Pons (tissue), 1 donor: ENCODE results near the gene CACNA1S.

Experiments used
- DNase-seq: peaks from one replicate; pipeline ENCODE4 v3.0.0-alpha.2; 2016; ENCODE audit warnings: low spot score

Gene CACNA1S

GRCh38 chr1:201011616-201012015 lies 100.6 kb downstream of the CACNA1S start:
- no peak for DNase-seq

DNA sequence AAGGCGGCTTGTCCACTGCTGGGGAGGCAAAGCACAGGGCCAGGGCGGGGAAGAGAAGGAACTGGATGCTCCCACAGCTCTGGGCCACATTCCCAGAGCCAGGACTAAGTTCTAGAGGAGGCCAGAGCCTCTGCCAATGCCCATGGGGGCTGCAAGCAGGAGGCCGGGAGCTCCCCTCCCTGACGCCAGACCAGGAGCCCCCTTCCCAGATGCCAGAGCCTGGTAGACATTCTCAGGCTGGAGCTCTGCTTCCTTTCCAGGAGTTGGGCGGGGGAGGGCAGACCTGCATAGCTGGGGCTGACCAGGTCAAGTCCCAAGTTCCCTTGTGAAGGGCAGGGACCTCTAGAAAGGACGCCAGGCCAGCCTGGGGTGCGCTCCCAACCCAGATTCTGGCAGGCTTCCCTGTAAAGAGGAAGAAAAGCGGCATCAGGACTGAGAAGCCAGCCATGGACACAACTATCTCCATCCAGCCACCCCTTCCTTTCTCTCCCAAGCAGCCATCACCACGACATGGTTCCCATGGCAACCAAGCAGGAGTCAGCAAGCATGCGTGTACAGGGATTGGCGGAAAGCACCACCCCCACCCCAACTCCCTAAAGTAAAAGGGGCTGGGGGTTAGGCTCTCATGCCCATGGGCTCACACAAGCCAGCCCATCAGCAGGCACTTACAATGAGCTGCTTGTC lies 102.1 kb downstream of the CACNA1S start:
- peak; percentile 39 for DNase-seq

- no peak for DNase-seq
Measured at GRCh38 chr1:201008666-201009360, 103.4 kb downstream of the CACNA1S start.

DNA sequence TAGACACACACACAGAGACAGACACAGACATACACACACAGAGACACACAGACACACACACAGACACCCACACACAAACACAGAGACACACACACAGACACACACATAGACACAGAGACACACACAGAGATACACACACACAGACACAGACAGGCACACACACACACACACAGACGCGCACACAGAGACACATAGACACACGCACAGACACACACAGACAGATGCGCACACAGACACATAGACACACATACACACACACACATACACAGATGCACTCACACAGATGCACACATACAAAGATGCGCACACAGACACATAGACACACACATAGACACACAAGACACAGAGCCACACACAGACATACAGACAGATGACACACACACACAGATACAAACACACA lies 104.7 kb downstream of the CACNA1S start:
- DNase-seq = no peak

DNA sequence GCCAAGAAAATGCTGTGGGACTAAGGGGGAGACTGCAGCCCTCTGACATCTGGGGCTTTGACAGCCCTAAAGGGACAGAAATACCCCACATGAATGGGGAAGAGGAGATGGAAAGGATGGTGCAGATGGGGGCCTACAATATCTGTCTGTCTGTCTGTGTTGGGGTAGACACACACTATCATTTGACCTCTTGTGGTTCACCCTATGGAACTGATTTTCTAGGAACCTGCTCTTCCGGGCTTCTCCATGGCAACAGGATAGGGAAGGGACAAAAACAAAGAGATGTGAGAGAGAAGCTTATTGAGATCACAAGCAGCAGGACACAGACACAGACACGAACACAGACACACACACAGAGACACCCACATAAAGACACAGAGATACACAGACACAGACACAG lies 105.8 kb downstream of the CACNA1S start:
- DNase-seq = no peak

DNA sequence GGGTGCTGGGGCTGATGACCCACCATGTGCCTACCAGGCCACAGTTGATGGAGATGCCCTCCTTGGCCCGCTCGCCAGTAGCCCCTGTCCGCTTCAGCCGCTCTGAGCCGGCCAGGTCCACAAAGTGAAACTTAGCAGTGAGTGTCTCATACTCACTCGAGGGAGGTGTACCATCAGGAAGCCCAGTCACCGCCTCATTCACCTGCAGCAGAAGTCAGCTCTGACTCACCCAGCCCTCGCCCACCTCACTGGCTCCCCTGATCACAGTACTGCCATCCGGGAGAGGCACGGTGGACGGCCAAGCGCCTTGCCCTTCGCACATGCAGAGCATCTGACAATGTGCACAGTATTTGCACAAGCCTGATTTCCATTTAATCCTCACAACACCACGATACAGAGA lies 107.5 kb downstream of the CACNA1S start:
- DNase-seq = no peak

DNA sequence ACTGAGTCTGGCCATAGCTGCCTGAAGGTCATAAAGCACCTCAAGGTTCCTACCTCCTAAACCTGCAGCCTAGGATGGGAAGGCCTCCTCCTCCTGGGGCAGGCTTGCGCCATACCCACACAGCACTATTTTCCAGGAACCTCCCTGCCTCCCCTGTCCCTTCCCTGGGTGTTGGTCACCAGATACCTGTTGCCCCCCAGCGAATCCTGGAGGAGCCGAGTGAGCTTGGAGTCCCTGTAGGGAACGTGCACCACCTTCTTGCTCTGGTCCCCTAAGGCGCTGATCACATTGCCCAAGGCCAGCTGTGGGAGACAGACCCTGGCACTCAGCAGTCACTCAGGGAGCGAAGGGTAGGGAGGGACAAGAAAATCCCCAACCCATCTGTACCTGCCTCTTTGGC lies 108.1 kb downstream of the CACNA1S start:
- no peak for DNase-seq

GRCh38 chr1:201002510-201002909 lies 109.7 kb downstream of the CACNA1S start:
- no peak for DNase-seq

- DNase-seq = no peak
Measured at GRCh38 chr1:201001962-201002361, 110.3 kb downstream of the CACNA1S start.

- no peak for DNase-seq
Measured at GRCh38 chr1:201000391-201000790, 111.8 kb downstream of the CACNA1S start.

DNA sequence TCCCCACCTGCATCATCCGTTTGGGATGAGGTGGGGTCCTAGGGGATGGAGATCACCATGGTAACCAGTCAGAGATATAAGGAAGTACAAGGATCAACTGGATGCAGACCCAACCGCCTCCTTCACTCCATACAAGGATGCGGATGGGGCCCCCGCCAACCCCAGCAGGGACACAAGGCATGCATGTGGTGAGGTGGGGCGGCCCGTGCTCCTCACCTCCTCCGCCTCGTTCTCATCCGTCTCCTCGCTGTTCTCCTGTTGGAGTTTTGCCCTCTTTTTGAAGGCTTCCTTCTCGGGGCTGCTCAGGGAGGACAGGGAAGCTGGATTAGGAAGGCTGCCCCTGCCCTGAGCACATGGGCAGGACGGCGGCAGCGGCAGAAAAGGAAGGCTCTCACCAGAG lies 112.6 kb downstream of the CACNA1S start:
- no peak for DNase-seq

- DNase-seq = no peak
Measured at GRCh38 chr1:200998323-200998722, 113.9 kb downstream of the CACNA1S start.

DNA sequence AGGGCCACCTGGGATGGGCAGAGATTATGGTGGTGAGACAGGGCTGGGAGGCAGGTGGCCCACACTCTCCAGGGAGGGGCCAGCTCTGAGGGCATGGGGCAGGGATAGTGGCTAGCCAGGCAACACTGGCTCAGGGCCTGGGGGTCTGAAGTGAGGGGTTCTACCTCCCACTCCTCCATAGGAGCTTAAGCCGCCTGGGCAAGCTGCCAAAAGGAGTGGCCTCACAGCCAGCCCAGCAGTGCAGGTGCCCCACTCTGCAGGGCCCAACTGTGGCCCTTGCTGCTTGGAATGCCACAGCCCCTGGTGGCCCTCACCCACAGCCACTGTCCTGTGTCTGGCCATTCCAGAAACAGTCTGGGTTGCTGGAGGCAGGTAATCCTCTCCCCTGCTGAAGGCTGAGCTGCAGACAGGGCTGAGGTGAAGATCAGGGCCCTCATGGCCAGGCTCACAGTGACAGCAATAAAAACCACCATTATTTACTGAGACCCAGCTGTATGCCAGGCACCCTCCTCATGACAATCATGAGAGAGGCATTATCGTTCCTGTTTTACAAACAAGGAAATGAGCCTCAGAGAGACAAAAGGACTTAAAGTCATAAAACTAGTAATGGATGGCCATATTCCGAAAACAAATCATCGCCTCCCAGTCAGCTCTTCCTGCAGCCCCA lies 119.7 kb downstream of the CACNA1S start:
- DNase-seq = no peak

GRCh38 chr1:200991097-200991614 lies 121.1 kb downstream of the CACNA1S start:
- DNase-seq = peak; percentile 19

- no peak for DNase-seq
Measured at GRCh38 chr1:200990114-200990513, 122.1 kb downstream of the CACNA1S start.
